Astrocyte (in vitro differentiated cells and primary cell): ENCODE measurements around the gene TPM2.

Experiments
- CTCF ChIP-seq: IDR thresholded peaks from 2 replicates; pipeline ENCODE4 v1.5.1; 2011; ENCODE audit warnings: low read depth, mild to moderate bottlenecking, inconsistent platforms, low read length, moderate library complexity; ENCODE audit not compliant: insufficient read depth
- EZH2 ChIP-seq: IDR thresholded peaks from 2 replicates; pipeline ENCODE4 v1.6.1; 2012; ENCODE audit warnings: mild to moderate bottlenecking, low read length, inconsistent platforms; ENCODE audit not compliant: insufficient read depth

DNA sequence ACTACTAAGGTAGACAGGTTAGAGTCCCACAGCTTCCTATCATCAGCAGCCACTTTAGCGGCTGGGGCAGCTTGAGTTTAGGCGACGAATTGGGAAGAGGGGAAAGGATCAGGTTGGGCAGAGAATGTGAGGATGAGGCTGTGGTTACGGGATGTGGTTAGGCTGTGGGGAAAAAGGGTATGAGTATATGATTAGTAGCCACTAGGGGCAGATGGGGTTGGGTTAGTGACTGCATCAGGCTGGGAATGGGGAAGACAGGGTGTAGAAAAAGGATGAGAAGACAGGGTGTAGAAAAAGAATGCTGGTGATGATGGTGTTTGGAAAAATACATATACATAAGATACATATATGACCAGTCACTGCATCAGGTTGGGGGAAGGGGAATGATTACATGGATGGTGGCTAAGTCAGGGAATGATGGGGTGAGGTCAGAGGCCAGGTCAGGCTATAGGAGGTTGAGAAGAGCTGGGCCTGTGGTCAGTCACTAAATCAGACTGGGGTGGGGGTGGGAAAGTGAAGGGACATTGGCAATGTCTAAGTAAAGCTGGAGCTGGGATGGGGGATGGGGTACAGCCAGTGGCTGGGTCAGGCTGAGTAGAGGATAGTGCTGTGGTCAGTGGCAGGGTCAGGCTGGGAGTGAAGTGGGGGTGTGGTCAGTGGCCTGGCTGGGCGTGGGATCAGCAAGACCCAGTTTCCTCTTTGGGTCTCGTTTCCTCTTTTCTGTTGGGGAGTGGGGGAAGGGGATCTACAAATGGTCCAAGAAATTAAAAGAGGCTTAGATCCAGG lies 40.2 kb upstream of the TPM2 start:
- TF ChIP-seq CTCF (peak; percentile 70), EZH2 (no peak)
